Muscle layer of duodenum (tissue), 2 donors: ENCODE results near the gene AADACL3.
"Not testable (repeated sequence)": the region's sequence is repeated elsewhere in the genome, so short reads cannot be mapped to it uniquely, and the experiment has no call there.

Experiments
- H3K27ac ChIP-seq: one replicate; pipeline ENCODE4 v1.7.0; 2013; ENCODE audit warnings: mild to moderate bottlenecking, low read length
- H3K27me3 ChIP-seq: one replicate; pipeline ENCODE4 v1.7.0; 2013; ENCODE audit warnings: low read depth, mild to moderate bottlenecking, control low read depth, low read length
- H3K36me3 ChIP-seq, 2 donors: one replicate each; pipeline ENCODE4 v1.7.0; 2013; ENCODE audit warnings: low read length in 2 of 2, control low read depth in 1 of 2, mild to moderate bottlenecking in 1 of 2; ENCODE audit not compliant: insufficient read depth in 2 of 2, control insufficient read depth in 1 of 2
- H3K4me1 ChIP-seq, 2 donors: one replicate each; pipeline ENCODE4 v1.7.0; 2013; ENCODE audit warnings: low read length in 2 of 2, mild to moderate bottlenecking in 2 of 2, control low read depth in 1 of 2, moderate library complexity in 1 of 2; ENCODE audit not compliant: insufficient read depth in 2 of 2, control insufficient read depth in 1 of 2
- H3K4me3 ChIP-seq, 2 donors: one replicate each; pipeline ENCODE4 v1.7.0; 2013; ENCODE audit warnings: low read length in 2 of 2, low read depth in 1 of 2, mild to moderate bottlenecking in 1 of 2
- H3K9me3 ChIP-seq, 2 donors: one replicate each; pipeline ENCODE4 v1.7.0; 2013; ENCODE audit warnings: low read length in 2 of 2, control low read depth in 1 of 2, mild to moderate bottlenecking in 1 of 2; ENCODE audit not compliant: control insufficient read depth in 1 of 2
- donor health status: healthy.

The AADACL3 gene

GRCh38 chr1:12697397-12697796 lies 18.5 kb upstream of the AADACL3 start:
- no peaks in the 10 kb centered on the region for H3K4me1 ChIP-seq
- H3K36me3 ChIP-seq, result no peaks in the 10 kb centered on the region
- no peak overlapping the region for H3K27ac ChIP-seq
- H3K4me3 ChIP-seq, result no peak overlapping the region
- H3K9me3 ChIP-seq, result peaks cover 0 to 3% of the 10 kb centered on the region in 2 donors
- H3K27me3 ChIP-seq, result no peaks in the 10 kb centered on the region

DNA sequence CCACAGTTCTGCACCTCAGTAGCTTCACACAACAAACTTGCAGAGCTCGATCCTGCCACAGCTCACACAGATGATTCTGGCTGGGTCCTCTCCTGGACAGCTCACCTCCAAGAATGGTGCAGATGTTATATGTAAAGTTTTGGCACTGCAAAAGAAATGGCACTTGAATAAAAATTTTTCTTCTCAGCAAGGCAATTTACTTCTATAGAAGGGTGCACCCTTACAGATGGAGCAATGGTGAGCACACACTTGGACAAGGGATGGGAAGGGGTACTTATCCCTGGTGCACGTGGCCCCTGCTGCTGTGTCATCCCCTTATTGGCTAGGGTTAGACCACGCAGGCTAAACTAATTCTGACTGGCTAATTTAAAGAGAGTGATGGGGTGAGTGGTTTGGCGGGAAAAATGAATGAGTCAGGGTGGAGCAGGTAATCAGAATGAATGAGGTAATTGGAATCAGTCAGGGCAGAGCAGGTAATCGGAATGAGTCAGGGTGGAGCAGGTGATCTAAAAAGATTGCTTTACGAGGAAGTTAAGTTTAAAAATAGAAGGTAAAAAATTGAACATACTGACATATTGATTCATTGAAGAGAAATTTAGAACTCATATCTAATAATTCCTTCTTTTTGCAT lies 12.0 kb upstream of the AADACL3 start:
- no peaks in the 10 kb centered on the region for H3K36me3 ChIP-seq
- H3K9me3 ChIP-seq, result peaks cover 0 to 15% of the 10 kb centered on the region in 2 donors
- no peaks in the 10 kb centered on the region for H3K27me3 ChIP-seq
- H3K27ac ChIP-seq, result no peak overlapping the region
- no peak overlapping the region for H3K4me3 ChIP-seq
- no peaks in the 10 kb centered on the region for H3K4me1 ChIP-seq

- Histone ChIP-seq H3K36me3 (no peaks in the 10 kb centered on the region), H3K4me1 (no peaks in the 10 kb centered on the region), H3K27me3 (no peaks in the 10 kb centered on the region), H3K27ac (no peak overlapping the region), H3K9me3 (peaks cover 0 to 12% of the 10 kb centered on the region in 2 donors), H3K4me3 (no peak overlapping the region)
These were observed 9.8 kb upstream of the AADACL3 start for GRCh38 chr1:12706061-12706460.

- H3K27ac ChIP-seq, result no peak overlapping the region
- H3K4me1 ChIP-seq, result no peaks in the 10 kb centered on the region
- H3K4me3 ChIP-seq, result no peak overlapping the region
- no peaks in the 10 kb centered on the region for H3K27me3 ChIP-seq
- H3K9me3 ChIP-seq, result peaks cover 0 to 6% of the 10 kb centered on the region in 2 donors
- no peaks in the 10 kb centered on the region for H3K36me3 ChIP-seq
These were observed 7.4 kb upstream of the AADACL3 start for GRCh38 chr1:12708396-12709090.

- Histone ChIP-seq H3K27me3 (no peaks in the 10 kb centered on the region), H3K27ac (no peak overlapping the region), H3K4me3 (no peak overlapping the region), H3K4me1 (no peaks in the 10 kb centered on the region), H3K36me3 (no peaks in the 10 kb centered on the region), H3K9me3 (peaks cover 0 to under 1% of the 10 kb centered on the region in 2 donors)
These were observed 6.8 kb upstream of the AADACL3 start for GRCh38 chr1:12709091-12709491.

- no peaks in the 10 kb centered on the region for H3K27me3 ChIP-seq
- H3K4me3 ChIP-seq, result no peak overlapping the region
- H3K9me3 ChIP-seq, result no peaks in the 10 kb centered on the region
- no peak overlapping the region for H3K27ac ChIP-seq
- no peaks in the 10 kb centered on the region for H3K4me1 ChIP-seq
- no peaks in the 10 kb centered on the region for H3K36me3 ChIP-seq
These were observed 6.2 kb upstream of the AADACL3 start for GRCh38 chr1:12709696-12710095.

- H3K4me3 ChIP-seq, result no peak overlapping the region
- no peak overlapping the region for H3K27ac ChIP-seq
- H3K27me3 ChIP-seq, result no peaks in the 10 kb centered on the region
- no peaks in the 10 kb centered on the region for H3K36me3 ChIP-seq
- no peaks in the 10 kb centered on the region for H3K4me1 ChIP-seq
- no peaks in the 10 kb centered on the region for H3K9me3 ChIP-seq
These were observed 4.4 kb upstream of the AADACL3 start for GRCh38 chr1:12711536-12711935.

DNA sequence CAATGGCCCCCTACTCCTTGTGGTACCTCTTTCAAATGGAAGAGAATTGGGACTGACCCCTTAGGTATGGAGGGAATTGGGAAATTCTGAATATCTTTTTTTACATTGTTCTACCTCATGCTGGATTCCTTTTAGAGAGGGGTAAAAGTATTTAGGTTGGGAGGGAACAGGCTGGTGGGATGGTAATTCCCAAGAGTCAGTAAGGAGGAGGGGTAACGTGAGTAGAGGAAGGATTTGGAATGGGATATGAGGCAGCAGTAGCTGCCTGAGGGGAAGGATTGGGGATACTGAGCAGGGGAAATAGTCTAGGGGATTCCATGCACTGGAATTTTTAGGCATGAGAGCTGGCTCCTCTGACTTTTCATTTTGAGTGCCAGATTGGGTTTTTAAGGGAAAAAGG lies 3.8 kb upstream of the AADACL3 start:
- Histone ChIP-seq H3K36me3 (no peaks in the 10 kb centered on the region), H3K27me3 (no peaks in the 10 kb centered on the region), H3K9me3 (no peaks in the 10 kb centered on the region), H3K4me1 (no peaks in the 10 kb centered on the region), H3K27ac (no peak overlapping the region), H3K4me3 (no peak overlapping the region)

GRCh38 chr1:12712929-12713328 lies 3.0 kb upstream of the AADACL3 start:
- no peak overlapping the region for H3K27ac ChIP-seq
- H3K27me3 ChIP-seq, result no peaks in the 10 kb centered on the region
- H3K4me1 ChIP-seq, result no peaks in the 10 kb centered on the region
- no peak overlapping the region for H3K4me3 ChIP-seq
- H3K9me3 ChIP-seq, result no peaks in the 10 kb centered on the region
- no peaks in the 10 kb centered on the region for H3K36me3 ChIP-seq

DNA sequence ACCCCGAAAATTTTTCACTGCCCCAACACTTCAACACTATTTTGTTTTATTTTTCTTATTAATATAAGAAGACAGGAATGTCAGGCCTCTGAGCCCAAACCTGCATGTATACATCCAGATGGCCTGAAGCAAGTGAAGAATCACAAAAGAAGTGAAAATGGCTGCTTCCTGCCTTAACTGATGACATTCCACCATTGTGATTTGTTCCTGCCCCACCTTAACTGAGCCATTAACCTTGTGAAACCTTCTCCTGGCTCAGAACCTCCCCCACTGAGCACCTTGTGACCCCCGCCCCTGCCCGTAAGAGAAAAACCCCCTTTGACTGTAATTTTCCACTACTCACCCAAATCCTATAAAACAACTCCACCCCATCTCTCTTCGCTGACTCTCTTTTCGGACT lies 2.3 kb upstream of the AADACL3 start:
- not testable (repeated sequence) for H3K36me3 ChIP-seq, H3K27me3 ChIP-seq, H3K9me3 ChIP-seq, H3K27ac ChIP-seq, H3K4me1 ChIP-seq, H3K4me3 ChIP-seq

DNA sequence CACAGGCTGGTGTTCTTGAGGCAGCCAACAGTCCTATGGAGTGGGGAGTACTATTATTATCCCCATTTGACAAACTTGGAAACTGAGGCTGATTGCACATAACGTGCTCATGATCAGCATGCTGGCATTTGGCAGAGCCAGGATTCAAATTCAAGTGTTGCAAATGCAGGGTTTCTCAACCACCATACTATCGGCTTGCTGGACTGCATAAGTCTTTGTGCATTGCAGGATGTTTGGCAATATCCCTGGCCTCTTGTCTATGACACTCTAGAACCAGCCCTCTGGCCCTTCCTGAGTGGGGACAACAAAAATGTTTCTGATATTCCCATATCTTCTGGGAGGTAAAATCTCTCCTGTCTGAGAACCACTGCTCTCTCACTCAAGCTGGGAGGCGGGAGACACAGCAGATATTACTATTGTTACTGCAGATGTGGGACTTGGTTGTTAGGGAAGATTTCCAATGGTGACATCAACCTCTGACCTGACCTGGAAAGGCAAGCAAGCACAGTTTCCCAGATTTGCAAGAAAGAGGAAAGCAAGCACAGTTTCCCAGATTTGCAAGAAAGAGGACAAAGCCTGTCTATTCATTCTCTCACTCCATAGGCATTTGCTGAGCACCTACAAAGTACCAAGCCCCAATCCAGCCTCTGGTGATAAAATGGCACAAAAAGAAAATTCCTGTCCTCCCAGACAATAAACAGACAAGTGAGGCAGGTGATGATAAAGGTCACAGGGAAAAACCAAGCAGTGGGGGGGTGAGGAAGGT lies 1.0 kb upstream of the AADACL3 start:
- H3K27me3 ChIP-seq, result no peaks in the 10 kb centered on the region
- H3K36me3 ChIP-seq, result no peaks in the 10 kb centered on the region
- no peak overlapping the region for H3K27ac ChIP-seq
- H3K9me3 ChIP-seq, result no peaks in the 10 kb centered on the region
- H3K4me3 ChIP-seq, result no peak overlapping the region
- H3K4me1 ChIP-seq, result no peaks in the 10 kb centered on the region
